HCT116 (cell line): ENCODE data around the gene TTYH2. TPM values are rescaled to one million over a fixed set of nuclear protein-coding genes. Genes with fewer than 3 reads are reported as not detected.

Source experiments
- ATAC-seq: fragments of 200-7000 bp; cut with Tn5 transposase; 2 replicates; pipeline ENCODE4 v1.9.1; 2020; ENCODE audit warnings: mild to moderate bottlenecking, moderate library complexity
- BruUV-seq: library from RNA; stranded (reverse); fragments of 400-500 nt; replicated peaks from 2 replicates; lab custom pipeline; 2021; lab: Mats Ljungman, UMichigan
- CTCF ChIA-PET: fragments of 300-600 bp; sonication (Branson Sonifier 250); formaldehyde crosslinking; loops from one replicate; lab custom pipeline; 2021; ENCODE audit warnings: antibody characterized with exemption; lab: Charles Lee
- POLR2A ChIA-PET: fragments of 300-600, 350-600 bp; sonication (Branson Sonifier 250); formaldehyde crosslinking; loops from one replicate; lab custom pipeline; 2021; ENCODE audit warnings: antibody characterized with exemption; lab: Charles Lee
- RAD21 ChIA-PET, 2 experiments: fragments of 300-600 bp; sonication (Branson Sonifier 250); formaldehyde crosslinking; loops; one replicate each; lab custom pipeline; 2023; ENCODE audit warnings: low total read pairs in 2 of 2; ENCODE audit not compliant: uncharacterized antibody in 2 of 2, unreplicated experiment in 2 of 2, low non-redundant PET in 1 of 2; lab: Charles Lee
- DNase-seq: peaks from one replicate; pipeline ENCODE4 v3.0.0-alpha.2; 2010; ENCODE audit warnings: low read depth, low spot score
- H2AFZ ChIP-seq: fragments of 200-600 bp; shearing (Covaris generic), sonication (generic); 2 replicates; pipeline ENCODE4 v1.6.1; 2017; ENCODE audit warnings: low read depth, mixed run types, mixed read lengths, antibody characterized with exemption, low read length; ENCODE audit not compliant: poor library complexity, severe bottlenecking
- H3K27ac ChIP-seq: 2 replicates; pipeline ENCODE4 v1.5.1; 2012; ENCODE audit warnings: low read depth, low read length
- H3K27me3 ChIP-seq: fragments of 200-600 bp; sonication (generic); 2 replicates; pipeline ENCODE4 v1.6.1; 2016; ENCODE audit warnings: mixed run types, low read length, mixed read lengths; ENCODE audit not compliant: insufficient read depth
- H3K36me3 ChIP-seq, 2 experiments: fragments of 200-500 bp in 1 of 2; fragments of 200-600 bp in 1 of 2; sonication (Bioruptor generic) in 1 of 2; sonication (generic) in 1 of 2; 2 replicates each; pipeline versions ENCODE4 v1.5.1 to v1.6.1; 2014 to 2016; ENCODE audit warnings: low read length in 2 of 2, inconsistent platforms in 1 of 2, mixed read lengths in 1 of 2, mixed run types in 1 of 2; ENCODE audit not compliant: insufficient read depth in 2 of 2, control insufficient read depth in 1 of 2
- H3K4me1 ChIP-seq, 2 experiments: fragments of 200-600 bp in 1 of 2; sonication (generic) in 1 of 2; 2 replicates each; pipeline versions ENCODE4 v1.5.1 to v1.6.1; 2012 to 2017; ENCODE audit warnings: low read length in 2 of 2, inconsistent platforms in 1 of 2, mild to moderate bottlenecking in 1 of 2, mixed read lengths in 1 of 2, mixed run types in 1 of 2, moderate library complexity in 1 of 2; ENCODE audit not compliant: insufficient read depth in 2 of 2, control insufficient read depth in 1 of 2
- H3K4me2 ChIP-seq: fragments of 200-600 bp; sonication (generic); 2 replicates; pipeline ENCODE4 v1.6.1; 2017; ENCODE audit warnings: mixed run types, low read length, mixed read lengths
- H3K4me3 ChIP-seq, 2 experiments: fragments of 200-600 bp in 1 of 2; sonication (generic) in 1 of 2; replicated peaks in 1 of 2; 2 replicates each; pipeline ENCODE4 v1.5.1; 2011 to 2016; ENCODE audit warnings: low read length in 2 of 2, control low read depth in 1 of 2, low read depth in 1 of 2, mild to moderate bottlenecking in 1 of 2, mixed read lengths in 1 of 2, mixed run types in 1 of 2
- H3K79me2 ChIP-seq: fragments of 200-600 bp; sonication (generic); 2 replicates; pipeline ENCODE4 v1.6.1; 2017; ENCODE audit warnings: mild to moderate bottlenecking, mixed run types, low read length, moderate library complexity, mixed read lengths; ENCODE audit not compliant: insufficient read depth
- H3K9ac ChIP-seq: fragments of 200-600 bp; sonication (generic); 2 replicates; pipeline ENCODE4 v1.6.1; 2016; ENCODE audit warnings: low read length, mixed read lengths
- H3K9me2 ChIP-seq: fragments of 200-600 bp; sonication (generic), shearing (Covaris generic); 2 replicates; pipeline ENCODE4 v1.6.1; 2017; ENCODE audit warnings: mixed run types, mild to moderate bottlenecking, moderate library complexity; ENCODE audit not compliant: insufficient read depth
- H3K9me3 ChIP-seq, 2 experiments: fragments of 200-500 bp in 1 of 2; fragments of 200-600 bp in 1 of 2; sonication (Bioruptor generic) in 1 of 2; sonication (generic) in 1 of 2; 2 replicates each; pipeline ENCODE4 v1.6.1; 2014 to 2017; ENCODE audit warnings: low read length in 2 of 2, mixed read lengths in 2 of 2, inconsistent platforms in 1 of 2, low read depth in 1 of 2, mild to moderate bottlenecking in 1 of 2, mixed run types in 1 of 2, moderate library complexity in 1 of 2; ENCODE audit not compliant: control insufficient read depth in 1 of 2, insufficient read depth in 1 of 2
- H4K20me1 ChIP-seq: fragments of 200-600 bp; sonication (generic), shearing (Covaris generic); 2 replicates; pipeline ENCODE4 v1.6.1; 2017; ENCODE audit warnings: mixed run types, mild to moderate bottlenecking, moderate library complexity; ENCODE audit not compliant: insufficient read depth
- CBX3 ChIP-seq: IDR thresholded peaks from 2 replicates; pipeline ENCODE4 v1.6.1; 2012; ENCODE audit warnings: low read depth
- ELF1 ChIP-seq: IDR thresholded peaks from 2 replicates; pipeline ENCODE4 v1.6.1; 2012; ENCODE audit warnings: low read depth, borderline replicate concordance
- JUND ChIP-seq: IDR thresholded peaks from 2 replicates; pipeline ENCODE4 v1.6.1; 2012
- ZNF274 ChIP-seq: fragments of 200-500 bp; sonication (Bioruptor generic); IDR thresholded peaks from 2 replicates; pipeline ENCODE4 v1.6.1; 2014; ENCODE audit warnings: mild to moderate bottlenecking, low read depth, low read length, inconsistent platforms
- intact Hi-C: fragments of 100-400 bp; cut with micrococcal nuclease; formaldehyde crosslinking; loops from 2 replicates; pipeline ENCODE4 v1.10.0; 2022
- total RNA-seq: library from RNA; stranded (reverse); gene quantifications from one replicate; pipeline ENCODE4 v1.2.1, GENCODE V29; 2021; ENCODE audit not compliant: unreplicated experiment
- TF ChIP-seq, protein P1 (sequence below): IDR thresholded peaks from 2 replicates; pipeline ENCODE4 v1.6.1; 2012
- TF ChIP-seq, protein P2 (sequence below), 3 experiments: fragments of 200-600 bp in 1 of 3; sonication (generic) in 1 of 3; IDR thresholded peaks in 2 of 3; conservative IDR thresholded peaks in 1 of 3; 2 replicates each; pipeline ENCODE4 v1.5.1; 2012 to 2017; ENCODE audit warnings: low read depth in 2 of 3, low read length in 2 of 3, antibody characterized with exemption in 1 of 3, borderline replicate concordance in 1 of 3, control low read depth in 1 of 3, mild to moderate bottlenecking in 1 of 3, mixed read lengths in 1 of 3, mixed run types in 1 of 3, moderate library complexity in 1 of 3; ENCODE audit not compliant: insufficient read depth in 1 of 3
- TF ChIP-seq, protein P3 (sequence below): IDR thresholded peaks from 2 replicates; pipeline ENCODE4 v1.6.1; 2012
- TF ChIP-seq, protein P4 (sequence below): IDR thresholded peaks from 2 replicates; pipeline ENCODE4 v1.6.1; 2012; ENCODE audit warnings: low read depth

The TTYH2 gene
- total RNA-seq, 1 experiment from 2014 or later: 10.8 TPM

DNA sequence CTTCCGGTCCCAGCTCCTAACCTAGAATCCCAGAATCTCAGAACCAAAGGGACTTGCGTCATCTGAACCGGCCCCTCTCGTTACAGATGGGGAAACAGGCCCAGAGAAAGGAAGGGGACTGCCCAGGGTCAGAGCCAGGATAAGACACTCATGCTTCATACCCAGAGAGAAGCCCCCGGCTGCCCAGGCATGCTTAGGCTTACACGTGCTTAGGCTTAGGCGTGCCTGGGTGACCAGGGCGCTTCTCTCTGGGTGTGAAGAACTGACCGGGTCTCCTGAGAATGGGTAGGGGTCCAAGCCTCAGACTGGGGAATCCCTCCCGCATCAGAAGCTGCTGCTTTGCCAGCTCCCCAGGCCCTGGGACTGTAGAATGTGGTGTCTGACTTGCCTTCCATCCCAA, 30.8 kb downstream of the TTYH2 start:
- no peak overlapping the region for H3K9ac ChIP-seq
- H3K4me1 ChIP-seq: no peaks in the 10 kb centered on the region
- H3K36me3 ChIP-seq: no peaks in the 10 kb centered on the region
- no peaks in the 10 kb centered on the region for H3K27me3 ChIP-seq
- RAD21 ChIA-PET: no interaction called here
- H3K79me2 ChIP-seq: no peaks in the 10 kb centered on the region
- no peak overlapping the region for H3K4me3 ChIP-seq
- no peak overlapping the region for H3K4me2 ChIP-seq
- POLR2A ChIA-PET: no interaction called here
- H3K27ac ChIP-seq: no peak overlapping the region
- no peak overlapping the region for H2AFZ ChIP-seq
- no peaks in the 10 kb centered on the region for H4K20me1 ChIP-seq
- BruUV-seq: no TSS peak
- TF ChIP-seq JUND: no peak
- TF ChIP-seq, protein P1, sequence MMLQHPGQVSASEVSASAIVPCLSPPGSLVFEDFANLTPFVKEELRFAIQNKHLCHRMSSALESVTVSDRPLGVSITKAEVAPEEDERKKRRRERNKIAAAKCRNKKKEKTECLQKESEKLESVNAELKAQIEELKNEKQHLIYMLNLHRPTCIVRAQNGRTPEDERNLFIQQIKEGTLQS: no peak
- TF ChIP-seq, protein P2, sequence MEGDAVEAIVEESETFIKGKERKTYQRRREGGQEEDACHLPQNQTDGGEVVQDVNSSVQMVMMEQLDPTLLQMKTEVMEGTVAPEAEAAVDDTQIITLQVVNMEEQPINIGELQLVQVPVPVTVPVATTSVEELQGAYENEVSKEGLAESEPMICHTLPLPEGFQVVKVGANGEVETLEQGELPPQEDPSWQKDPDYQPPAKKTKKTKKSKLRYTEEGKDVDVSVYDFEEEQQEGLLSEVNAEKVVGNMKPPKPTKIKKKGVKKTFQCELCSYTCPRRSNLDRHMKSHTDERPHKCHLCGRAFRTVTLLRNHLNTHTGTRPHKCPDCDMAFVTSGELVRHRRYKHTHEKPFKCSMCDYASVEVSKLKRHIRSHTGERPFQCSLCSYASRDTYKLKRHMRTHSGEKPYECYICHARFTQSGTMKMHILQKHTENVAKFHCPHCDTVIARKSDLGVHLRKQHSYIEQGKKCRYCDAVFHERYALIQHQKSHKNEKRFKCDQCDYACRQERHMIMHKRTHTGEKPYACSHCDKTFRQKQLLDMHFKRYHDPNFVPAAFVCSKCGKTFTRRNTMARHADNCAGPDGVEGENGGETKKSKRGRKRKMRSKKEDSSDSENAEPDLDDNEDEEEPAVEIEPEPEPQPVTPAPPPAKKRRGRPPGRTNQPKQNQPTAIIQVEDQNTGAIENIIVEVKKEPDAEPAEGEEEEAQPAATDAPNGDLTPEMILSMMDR (IDR thresholded peaks at IDR 0.05 in 2 of 3, conservative IDR thresholded peaks at IDR 0.05 in 1 of 3; ENCODE audit: borderline replicate concordance in 1 of 3, insufficient read depth in 1 of 3, low read depth in 2 of 3, low read length in 2 of 3): no peak
- TF ChIP-seq, protein P3, sequence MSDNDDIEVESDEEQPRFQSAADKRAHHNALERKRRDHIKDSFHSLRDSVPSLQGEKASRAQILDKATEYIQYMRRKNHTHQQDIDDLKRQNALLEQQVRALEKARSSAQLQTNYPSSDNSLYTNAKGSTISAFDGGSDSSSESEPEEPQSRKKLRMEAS: no peak
- TF ChIP-seq, protein P4, sequence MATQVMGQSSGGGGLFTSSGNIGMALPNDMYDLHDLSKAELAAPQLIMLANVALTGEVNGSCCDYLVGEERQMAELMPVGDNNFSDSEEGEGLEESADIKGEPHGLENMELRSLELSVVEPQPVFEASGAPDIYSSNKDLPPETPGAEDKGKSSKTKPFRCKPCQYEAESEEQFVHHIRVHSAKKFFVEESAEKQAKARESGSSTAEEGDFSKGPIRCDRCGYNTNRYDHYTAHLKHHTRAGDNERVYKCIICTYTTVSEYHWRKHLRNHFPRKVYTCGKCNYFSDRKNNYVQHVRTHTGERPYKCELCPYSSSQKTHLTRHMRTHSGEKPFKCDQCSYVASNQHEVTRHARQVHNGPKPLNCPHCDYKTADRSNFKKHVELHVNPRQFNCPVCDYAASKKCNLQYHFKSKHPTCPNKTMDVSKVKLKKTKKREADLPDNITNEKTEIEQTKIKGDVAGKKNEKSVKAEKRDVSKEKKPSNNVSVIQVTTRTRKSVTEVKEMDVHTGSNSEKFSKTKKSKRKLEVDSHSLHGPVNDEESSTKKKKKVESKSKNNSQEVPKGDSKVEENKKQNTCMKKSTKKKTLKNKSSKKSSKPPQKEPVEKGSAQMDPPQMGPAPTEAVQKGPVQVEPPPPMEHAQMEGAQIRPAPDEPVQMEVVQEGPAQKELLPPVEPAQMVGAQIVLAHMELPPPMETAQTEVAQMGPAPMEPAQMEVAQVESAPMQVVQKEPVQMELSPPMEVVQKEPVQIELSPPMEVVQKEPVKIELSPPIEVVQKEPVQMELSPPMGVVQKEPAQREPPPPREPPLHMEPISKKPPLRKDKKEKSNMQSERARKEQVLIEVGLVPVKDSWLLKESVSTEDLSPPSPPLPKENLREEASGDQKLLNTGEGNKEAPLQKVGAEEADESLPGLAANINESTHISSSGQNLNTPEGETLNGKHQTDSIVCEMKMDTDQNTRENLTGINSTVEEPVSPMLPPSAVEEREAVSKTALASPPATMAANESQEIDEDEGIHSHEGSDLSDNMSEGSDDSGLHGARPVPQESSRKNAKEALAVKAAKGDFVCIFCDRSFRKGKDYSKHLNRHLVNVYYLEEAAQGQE: no peak
- TF ChIP-seq ELF1: no peak
- TF ChIP-seq CBX3: no peak
- no peak for TF ChIP-seq ZNF274
- no peak for ATAC-seq
- CTCF ChIA-PET: no interaction called here
- DNase-seq: no peak
- H3K9me3 ChIP-seq: no peaks in the 10 kb centered on the region
- intact Hi-C loops: no loop called here
- H3K9me2 ChIP-seq: no peaks in the 10 kb centered on the region
